Activated CD8-positive, alpha-beta T cell treated with anti-CD3 and anti-CD28 coated beads for 36 hours (primary cell): Measurements from ENCODE around the gene MTA2. TPM values are rescaled to one million over a fixed set of nuclear protein-coding genes. Genes with fewer than 3 reads are reported as not detected.

ENCODE experiments used
- ATAC-seq: fragments of 200-7000 bp; cut with Tn5 transposase; one replicate; pipeline ENCODE4 v1.10.0; 2021; ENCODE audit warnings: mild to moderate bottlenecking, moderate library complexity
- CTCF ChIA-PET: fragments of 350-600 bp; sonication (Branson Sonifier 250); formaldehyde crosslinking; loops from one replicate; lab custom pipeline; 2021; ENCODE audit warnings: antibody characterized with exemption; lab: Charles Lee
- POLR2A ChIA-PET: fragments of 350-600 bp; sonication (Branson Sonifier 250); formaldehyde crosslinking; loops from one replicate; lab custom pipeline; 2021; ENCODE audit warnings: antibody characterized with exemption; lab: Charles Lee
- DNase-seq: peaks from one replicate; pipeline ENCODE4 v3.0.0-alpha.2; 2020
- H3K27ac Mint-ChIP-seq: one replicate; pipeline ENCODE4 v1.8.0; 2021; ENCODE audit warnings: mild to moderate bottlenecking, mixed read lengths
- H3K27me3 Mint-ChIP-seq: one replicate; pipeline ENCODE4 v1.8.0; 2021; ENCODE audit warnings: mixed read lengths
- H3K36me3 Mint-ChIP-seq: one replicate; pipeline ENCODE4 v1.8.0; 2021; ENCODE audit warnings: low read depth, mixed read lengths
- H3K4me1 Mint-ChIP-seq: one replicate; pipeline ENCODE4 v1.8.0; 2021; ENCODE audit warnings: low read depth, mixed read lengths
- H3K4me3 Mint-ChIP-seq: one replicate; pipeline ENCODE4 v1.8.0; 2021; ENCODE audit warnings: mild to moderate bottlenecking, moderate library complexity, mixed read lengths
- H3K9me3 Mint-ChIP-seq: one replicate; pipeline ENCODE4 v1.8.0; 2021; ENCODE audit warnings: mixed read lengths
- CTCF ChIP-seq: fragments of 200-600 bp; IDR thresholded peaks from one replicate; pipeline ENCODE4 v1.8.0; 2022; ENCODE audit warnings: antibody characterized with exemption, mild to moderate bottlenecking
- intact Hi-C: fragments of 100-400 bp; cut with micrococcal nuclease; formaldehyde crosslinking; loops from one replicate; pipeline ENCODE4 v1.10.0; 2022
- total RNA-seq, 2 experiments: library from RNA; stranded (reverse); gene quantifications; one replicate each; pipeline ENCODE4 v1.2.3, GENCODE V29; 2021

Gene MTA2
- total RNA-seq, 2 experiments from 2014 or later = 159 to 164 TPM

GRCh38 chr11:62605902-62606301, 4.2 kb upstream of the MTA2 start:
- Mint-ChIP-seq H3K27ac (no peak overlapping the region), H3K9me3 (no peaks in the 10 kb centered on the region), H3K27me3 (no peaks in the 10 kb centered on the region), H3K36me3 (peaks cover 62% of the 10 kb centered on the region), H3K4me1 (peaks cover 46% of the 10 kb centered on the region), H3K4me3 (no peak overlapping the region)
- no peak for TF ChIP-seq CTCF
- intact Hi-C loops = no loop called here
- CTCF ChIA-PET = interaction anchor here (1.2 kb wide), 1 partner anchor 14 kb away, joined by 3 read pairs; the partner anchor contains the start of gene TUT1
- DNase-seq = no peak
- ATAC-seq = no peak
- POLR2A ChIA-PET = interaction anchor here (0.9 to 1.8 kb wide), 4 partner anchors 12 to 73 kb away, joined by 3 to 5 read pairs (median 4); partner anchors contain the start of genes TUT1 and UBXN1

GRCh38 chr11:62605467-62605866, 3.8 kb upstream of the MTA2 start:
- H3K4me3 Mint-ChIP-seq = no peak overlapping the region
- ChIA-PET CTCF (interaction anchor here (1.2 kb wide), 1 partner anchor 14 kb away, joined by 3 read pairs; the partner anchor contains the start of gene TUT1), POLR2A (interaction anchor here (0.9 to 1.8 kb wide), 5 partner anchors 12 to 74 kb away, joined by 3 to 5 read pairs (median 4); partner anchors contain the start of genes TUT1 and UBXN1)
- no peak overlapping the region for H3K27ac Mint-ChIP-seq
- intact Hi-C loops = no loop called here
- DNase-seq (no peak), ATAC-seq (no peak)
- peaks cover 64% of the 10 kb centered on the region for H3K36me3 Mint-ChIP-seq
- no peak for TF ChIP-seq CTCF
- no peaks in the 10 kb centered on the region for H3K27me3 Mint-ChIP-seq
- no peaks in the 10 kb centered on the region for H3K9me3 Mint-ChIP-seq
- H3K4me1 Mint-ChIP-seq = peaks cover 43% of the 10 kb centered on the region

DNA sequence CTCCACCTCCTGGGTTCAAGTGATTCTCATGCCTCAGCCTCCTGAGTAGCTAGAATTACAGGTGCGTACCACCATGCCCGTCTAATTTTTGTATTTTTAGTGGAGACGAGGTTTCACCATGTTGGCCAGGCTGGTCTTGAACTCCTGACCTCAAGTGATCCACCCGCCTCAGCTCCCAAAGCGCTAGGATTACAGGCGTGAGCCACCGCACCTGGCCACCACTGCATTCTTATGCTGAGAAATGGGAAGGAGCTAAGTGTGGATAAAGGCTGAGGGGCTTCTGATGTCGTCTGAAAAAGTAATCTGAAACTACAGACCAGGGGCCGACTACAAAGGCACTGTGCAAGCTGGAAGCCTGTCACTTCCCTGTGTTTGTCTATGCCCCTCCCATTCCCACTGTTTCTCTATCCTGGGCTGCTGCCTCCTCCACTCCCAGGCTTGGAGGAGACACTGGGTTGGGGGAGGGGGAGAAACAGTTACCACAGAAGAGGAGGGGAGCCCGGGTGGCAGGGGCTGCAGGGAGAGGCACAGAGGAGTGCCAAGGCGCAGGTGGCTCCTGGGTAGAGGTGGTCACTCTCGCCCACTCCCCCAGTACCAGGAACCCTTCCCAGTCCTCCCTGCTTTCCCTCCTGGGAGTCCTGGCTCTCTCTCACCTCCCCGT, 2.9 kb upstream of the MTA2 start:
- intact Hi-C loops = no loop called here
- no peak for TF ChIP-seq CTCF
- Mint-ChIP-seq H3K36me3 (peaks cover 66% of the 10 kb centered on the region), H3K4me1 (peaks cover 43% of the 10 kb centered on the region), H3K4me3 (no peak overlapping the region), H3K9me3 (no peaks in the 10 kb centered on the region), H3K27me3 (no peaks in the 10 kb centered on the region), H3K27ac (no peak overlapping the region)
- DNase-seq (no peak), ATAC-seq (no peak)
- ChIA-PET CTCF (interaction anchor here (1.1 kb wide), 1 partner anchor 180 kb away, joined by 3 read pairs; no protein-coding TSS in a partner anchor), POLR2A (interaction anchor here (0.8 to 2.4 kb wide), 8 partner anchors 9 to 75 kb away, joined by 3 to 24 read pairs (median 5); partner anchors contain the start of genes C11orf98, CSKMT, LBHD1 and TUT1)

DNA sequence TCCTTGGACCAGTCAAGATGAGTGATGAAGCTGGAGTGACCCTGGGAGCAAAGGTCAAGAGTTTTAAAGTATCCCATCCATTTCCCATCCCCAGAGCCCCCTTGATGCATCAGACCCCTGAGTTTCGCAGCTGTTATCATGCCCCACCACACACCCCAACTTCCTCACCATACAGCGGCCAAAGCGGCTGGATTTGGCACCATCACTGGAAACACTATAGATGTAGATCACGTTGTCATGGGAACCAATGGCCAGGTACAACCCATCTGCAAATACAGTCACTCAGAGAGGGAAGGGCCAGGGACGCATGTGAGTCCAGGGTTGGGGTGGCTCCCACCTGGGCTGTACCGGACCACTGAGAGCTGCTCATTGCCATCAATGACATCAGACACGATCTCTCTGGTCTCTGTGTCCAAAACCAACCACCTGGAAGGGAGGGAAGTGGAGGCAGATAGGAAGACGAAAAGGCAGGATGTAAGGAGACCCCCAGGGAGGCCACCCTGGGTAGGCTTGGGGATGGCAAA, 2.2 kb upstream of the MTA2 start:
- Mint-ChIP-seq H3K4me3 (no peak overlapping the region), H3K4me1 (peaks cover 42% of the 10 kb centered on the region), H3K9me3 (no peaks in the 10 kb centered on the region), H3K27ac (no peak overlapping the region), H3K27me3 (no peaks in the 10 kb centered on the region), H3K36me3 (peaks cover 65% of the 10 kb centered on the region)
- TF ChIP-seq CTCF = no peak
- DNase-seq (no peak), ATAC-seq (no peak)
- CTCF ChIA-PET = interaction anchor here (1.1 to 1.4 kb wide), 4 partner anchors 8 to 179 kb away, joined by 3 to 4 read pairs (median 3); no protein-coding TSS in a partner anchor
- intact Hi-C loops = no loop called here
- POLR2A ChIA-PET = interaction anchor here (0.8 to 2.4 kb wide), 9 partner anchors 8 to 120 kb away, joined by 3 to 24 read pairs (median 5); partner anchors contain the start of genes C11orf98, CSKMT, LBHD1 and TUT1

DNA sequence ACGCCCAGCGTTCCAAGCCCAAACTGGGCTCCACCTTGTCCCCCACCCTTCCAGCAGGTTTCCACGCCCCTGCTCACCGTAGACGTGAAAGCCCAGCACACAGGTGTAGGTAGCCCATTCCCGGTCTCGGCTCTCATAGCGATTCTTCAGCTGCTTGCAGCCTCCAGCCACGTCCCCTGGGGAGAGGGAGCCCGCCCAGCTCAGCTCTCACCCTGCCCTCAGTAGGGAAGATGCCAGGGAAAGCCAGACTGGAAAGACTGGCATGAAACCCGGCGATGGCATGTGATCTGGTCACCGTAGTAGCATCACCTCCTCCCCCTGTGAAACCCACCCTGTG, 1.4 kb upstream of the MTA2 start:
- no peak for TF ChIP-seq CTCF
- POLR2A ChIA-PET = interaction anchor here (0.6 to 2.4 kb wide), 8 partner anchors 8 to 121 kb away, joined by 3 to 24 read pairs (median 5); partner anchors contain the start of genes B3GAT3, C11orf98, CSKMT and TUT1
- no peaks in the 10 kb centered on the region for H3K9me3 Mint-ChIP-seq
- peaks cover 66% of the 10 kb centered on the region for H3K36me3 Mint-ChIP-seq
- H3K4me3 Mint-ChIP-seq = peak overlapping the region; percentile 0
- no peaks in the 10 kb centered on the region for H3K27me3 Mint-ChIP-seq
- ATAC-seq (no peak), DNase-seq (no peak)
- CTCF ChIA-PET = interaction anchor here (0.8 to 1.4 kb wide), 5 partner anchors 8 to 60 kb away, joined by 3 to 5 read pairs (median 3); partner anchors contain the start of gene TUT1
- intact Hi-C loops = no loop called here
- no peak overlapping the region for H3K27ac Mint-ChIP-seq
- peaks cover 42% of the 10 kb centered on the region for H3K4me1 Mint-ChIP-seq
